Left lung (tissue), 10 donors: ENCODE measurements around the gene SLC22A14. TPM values are rescaled to one million over a fixed set of nuclear protein-coding genes. Genes with fewer than 3 reads are reported as not detected.
A peak's percentile ranks its signal among the peaks of the same experiment; 100 is the strongest.

Source experiments
- ATAC-seq: fragments of 200-7000 bp; cut with Tn5 transposase; one replicate; pipeline ENCODE4 v1.9.1; 2020; ENCODE audit warnings: moderate library complexity
- DNase-seq, 4 donors: peaks; one replicate each; pipeline ENCODE4 v3.0.0-alpha.2; 2013 to 2020
- H3K27ac ChIP-seq, 2 donors: fragments of 200-600 bp; sonication (generic) in 1 of 2; one replicate each; pipeline versions ENCODE4 v1.5.0 to v1.8.0; 2020 to 2021
- H3K27me3 ChIP-seq, 2 donors: fragments of 200-600 bp; sonication (generic) in 1 of 2; one replicate each; pipeline versions ENCODE4 v1.5.0 to v1.8.0; 2020 to 2021
- H3K36me3 ChIP-seq, 2 donors: fragments of 200-600 bp; sonication (generic) in 1 of 2; one replicate each; pipeline versions ENCODE4 v1.5.0 to v1.8.0; 2020 to 2021
- H3K4me1 ChIP-seq, 2 donors: fragments of 200-600 bp; one replicate each; pipeline ENCODE4 v1.8.0; 2021
- H3K4me3 ChIP-seq, 2 donors: fragments of 200-600 bp; sonication (generic) in 1 of 2; one replicate each; pipeline versions ENCODE4 v1.5.0 to v1.8.0; 2020 to 2021; ENCODE audit warnings: mild to moderate bottlenecking in 1 of 2
- H3K9me3 ChIP-seq, 2 donors: fragments of 200-600 bp; sonication (generic) in 1 of 2; one replicate each; pipeline versions ENCODE4 v1.5.0 to v1.8.0; 2020 to 2021
- CTCF ChIP-seq, 2 donors: fragments of 200-600 bp; sonication (generic) in 1 of 2; IDR thresholded peaks; one replicate each; pipeline versions ENCODE4 v1.5.0 to v1.8.0; 2021; ENCODE audit warnings: antibody characterized with exemption in 2 of 2
- intact Hi-C, 2 donors: fragments of 100-400 bp; cut with DNase I; formaldehyde crosslinking; loops; one replicate each; pipeline versions ENCODE4 v1.11.2 to v1.14.2; 2022
- polyA plus RNA-seq, 6 donors: library from polyadenylated mRNA; unstranded; fragments of 120-200 nt; gene quantifications; one replicate each; pipeline ENCODE4 v1.2.1, GENCODE V29; 2013; ENCODE audit not compliant: insufficient read length in 6 of 6
- total RNA-seq, 2 donors: library from RNA; stranded (reverse); fragmentation: NEBNext Ultra II Directional; extraction: Animal tissue kit (Norgen Biotek cat#: 25700); gene quantifications; one replicate each; pipeline ENCODE4 v1.2.1, GENCODE V29; 2021
- donor health status: DM: no; HTN: yes; CAD: no.
- donor health status: DM: no; HTN: no; CAD: no.

SLC22A14 gene
- total and polyA plus RNA-seq, 8 donors: 0.11 to 0.24 (median 0.15) TPM; not detected in 2

GRCh38 chr3:38345879-38346586, 63.9 kb downstream of the SLC22A14 start:
- DNase-seq (no peak), ATAC-seq (peak; percentile 35)
- H3K4me1 ChIP-seq: peaks cover 0 to 22% of the 10 kb centered on the region in 2 donors
- H3K4me3 ChIP-seq: peak overlapping the region; percentile 73 to 79
- H3K27me3 ChIP-seq: no peaks in the 10 kb centered on the region
- no peaks in the 10 kb centered on the region for H3K9me3 ChIP-seq
- TF ChIP-seq CTCF (IDR thresholded peaks at IDR 0.05): no peak
- H3K27ac ChIP-seq: peak overlapping the region in 1 of 2 donors; percentile 41
- no peaks in the 10 kb centered on the region for H3K36me3 ChIP-seq
- intact Hi-C loops: no loop called here

- H3K27me3 ChIP-seq: no peaks in the 10 kb centered on the region
- peak; percentile 79 to 83 for TF ChIP-seq CTCF (IDR thresholded peaks at IDR 0.05)
- peak; percentile 100 for ATAC-seq
- peak within 1 kb of the TSS; percentile 73 to 79 for H3K4me3 ChIP-seq
- DNase-seq: peak; percentile 75 to 98 (median 86)
- H3K27ac ChIP-seq: peak within 1 kb of the TSS in 1 of 2 donors; percentile 41
- intact Hi-C loops: no loop called here
- H3K9me3 ChIP-seq: no peaks in the 10 kb centered on the region
- H3K36me3 ChIP-seq: no peaks in the 10 kb centered on the region
- peaks cover 0 to 22% of the 10 kb centered on the region in 2 donors for H3K4me1 ChIP-seq
Observed at GRCh38 chr3:38346587-38347410, 64.7 kb downstream of the SLC22A14 start, which contains the start of gene XYLB. Gene XYLB, plus strand, starts transcription at chr3:38346785. Its CDS starts 84 bp downstream, at chr3:38346869.

GRCh38 chr3:38347421-38348200, 65.5 kb downstream of the SLC22A14 start:
- Histone ChIP-seq H3K4me1 (peaks cover 0 to 22% of the 10 kb centered on the region in 2 donors), H3K4me3 (peak overlapping the region; percentile 73 to 79), H3K27me3 (no peaks in the 10 kb centered on the region), H3K9me3 (no peaks in the 10 kb centered on the region), H3K27ac (no peak overlapping the region), H3K36me3 (no peaks in the 10 kb centered on the region)
- ATAC-seq: no peak
- intact Hi-C loops: no loop called here
- no peak for TF ChIP-seq CTCF (IDR thresholded peaks at IDR 0.05)
- no peak for DNase-seq

GRCh38 chr3:38348903-38349302, 66.8 kb downstream of the SLC22A14 start:
- Histone ChIP-seq H3K27me3 (no peaks in the 10 kb centered on the region), H3K4me1 (peaks cover 0 to 22% of the 10 kb centered on the region in 2 donors), H3K27ac (no peak overlapping the region), H3K9me3 (no peaks in the 10 kb centered on the region), H3K36me3 (no peaks in the 10 kb centered on the region), H3K4me3 (no peak overlapping the region)
- no peak for DNase-seq
- no peak for TF ChIP-seq CTCF (IDR thresholded peaks at IDR 0.05)
- intact Hi-C loops: no loop called here
- peak; percentile 44 for ATAC-seq
